Stimulated activated CD4-positive, alpha-beta T cell treated with anti-CD3 and anti-CD28 coated beads, Interleukin-1b, Interleukin-23, amount 100 ng/mL, for 48 hours (primary cell): Measurements from ENCODE around the gene F3.

ENCODE experiments used
- DNase-seq: peaks from one replicate; pipeline ENCODE4 v3.0.0-alpha.2; 2020

F3 gene

GRCh38 chr1:94526152-94526980 lies 15.2 kb downstream of the F3 start:
- no peak for DNase-seq

- DNase-seq, result no peak
These were observed 17.0 kb downstream of the F3 start for GRCh38 chr1:94524531-94524930.

GRCh38 chr1:94522304-94522703 lies 19.3 kb downstream of the F3 start:
- DNase-seq, result no peak

GRCh38 chr1:94519351-94519750 lies 22.2 kb downstream of the F3 start:
- DNase-seq, result no peak

GRCh38 chr1:94515296-94515947 lies 26.1 kb downstream of the F3 start:
- DNase-seq, result no peak

GRCh38 chr1:94514095-94514727 lies 27.3 kb downstream of the F3 start:
- DNase-seq, result no peak

GRCh38 chr1:94512816-94513215 lies 28.7 kb downstream of the F3 start:
- DNase-seq, result no peak

GRCh38 chr1:94504601-94505000 lies 37.0 kb downstream of the F3 start:
- no peak for DNase-seq

- DNase-seq, result no peak
These were observed 38.4 kb downstream of the F3 start for GRCh38 chr1:94503153-94503552.

GRCh38 chr1:94501935-94502334 lies 39.6 kb downstream of the F3 start:
- no peak for DNase-seq

- DNase-seq, result no peak
These were observed 40.1 kb downstream of the F3 start for GRCh38 chr1:94501426-94501825.

GRCh38 chr1:94496076-94496755 lies 45.3 kb downstream of the F3 start:
- DNase-seq, result no peak

GRCh38 chr1:94490556-94490955 lies 51.0 kb downstream of the F3 start:
- no peak for DNase-seq

- DNase-seq, result no peak
These were observed 54.6 kb downstream of the F3 start for GRCh38 chr1:94486990-94487389.

- DNase-seq, result peak; percentile 29
These were observed 60.1 kb downstream of the F3 start for GRCh38 chr1:94481473-94481933.

- DNase-seq, result no peak
These were observed 61.9 kb downstream of the F3 start for GRCh38 chr1:94479682-94480081.
